HepG2 (cell line): ENCODE data around the gene LINGO1. TPM values are rescaled to one million over a fixed set of nuclear protein-coding genes. Genes with fewer than 3 reads are reported as not detected.

Source experiments
- ATAC-seq: fragments of 200-7000 bp; cut with Tn5 transposase; 3 replicates; pipeline ENCODE4 v1.9.1; 2020; ENCODE audit warnings: mild to moderate bottlenecking, moderate library complexity
- BruUV-seq: library from RNA; stranded (reverse); fragments of 400-500 nt; replicated peaks from 2 replicates; lab custom pipeline; 2021; lab: Mats Ljungman, UMichigan
- CTCF ChIA-PET: fragments of 300-600 bp; formaldehyde crosslinking; extraction: SDS; loops from one replicate; lab custom pipeline; 2021; ENCODE audit warnings: low total read pairs, inconsistent platforms, low intra/inter-chr PET ratio; lab: Yijun Ruan, JAX
- POLR2A ChIA-PET: fragments of 350-600 bp; sonication (Branson Sonifier 250); formaldehyde crosslinking; loops from one replicate; lab custom pipeline; 2020; ENCODE audit warnings: antibody characterized with exemption, inconsistent platforms; lab: Yijun Ruan, JAX
- DNase-seq: peaks from one replicate; pipeline ENCODE4 v3.0.0-alpha.2; 2015; ENCODE audit warnings: low spot score
- FAIRE-seq: peaks from 3 replicates; lab custom pipeline; 2011; peaks lifted over from hg19 to GRCh38; lab: Jason Lieb, UNC
- H2AFZ ChIP-seq: one replicate; pipeline ENCODE4 v1.6.1; 2011; ENCODE audit warnings: low read length, inconsistent platforms
- H3K27ac ChIP-seq: fragments of 300-600 bp; 3 replicates; pipeline ENCODE4 v1.8.0; 2011; ENCODE audit warnings: mixed run types, mild to moderate bottlenecking, mixed read lengths, low read length, inconsistent platforms; ENCODE audit not compliant: insufficient read depth; ENCODE audit errors: extremely low read length
- H3K27me3 ChIP-seq, 2 experiments: fragments of 200-600 bp in 1 of 2; 2 replicates in 1 of 2; 3 replicates in 1 of 2; pipeline versions ENCODE4 v1.6.0 to v1.8.0; 2011; ENCODE audit warnings: low read length in 2 of 2, mild to moderate bottlenecking in 2 of 2, moderate library complexity in 2 of 2, inconsistent platforms in 1 of 2; ENCODE audit not compliant: insufficient read depth in 2 of 2, control insufficient read depth in 1 of 2
- H3K36me3 ChIP-seq, 2 experiments: fragments of 200-600 bp in 1 of 2; replicated peaks in 1 of 2; 2 replicates in 1 of 2; 3 replicates in 1 of 2; pipeline versions ENCODE4 v1.5.1 to v1.8.0; 2011; ENCODE audit warnings: low read length in 2 of 2, inconsistent platforms in 1 of 2; ENCODE audit not compliant: insufficient read depth in 2 of 2, control insufficient read depth in 1 of 2
- H3K4me1 ChIP-seq: 2 replicates; pipeline ENCODE4 v1.5.1; 2012; ENCODE audit warnings: low read length, inconsistent platforms; ENCODE audit not compliant: insufficient read depth
- H3K4me2 ChIP-seq: 2 replicates; pipeline ENCODE4 v1.6.0; 2011; ENCODE audit warnings: low read depth, low read length, inconsistent platforms
- H3K4me3 ChIP-seq, 3 experiments: fragments of 200-600 bp in 1 of 3; sonication (generic), shearing (Covaris generic) in 1 of 3; replicated peaks in 1 of 3; 2 replicates each; pipeline ENCODE4 v1.5.1; 2011 to 2016; ENCODE audit warnings: low read length in 3 of 3, inconsistent platforms in 2 of 3, low read depth in 2 of 3, mild to moderate bottlenecking in 2 of 3, control low read depth in 1 of 3, mixed read lengths in 1 of 3; ENCODE audit not compliant: insufficient read depth in 1 of 3
- H3K79me2 ChIP-seq: one replicate; pipeline ENCODE4 v1.6.1; 2011; ENCODE audit warnings: low read length, inconsistent platforms; ENCODE audit not compliant: insufficient read depth
- H3K9ac ChIP-seq: 2 replicates; pipeline ENCODE4 v1.6.0; 2011; ENCODE audit warnings: mild to moderate bottlenecking, low read depth, low read length, inconsistent platforms; ENCODE audit not compliant: insufficient read depth
- H3K9me3 ChIP-seq: 2 replicates; pipeline ENCODE4 v1.5.1; 2012; ENCODE audit warnings: mild to moderate bottlenecking, low read length
- H4K20me1 ChIP-seq: 2 replicates; pipeline ENCODE4 v1.6.0; 2011; ENCODE audit warnings: inconsistent platforms, mild to moderate bottlenecking, low read length, moderate library complexity; ENCODE audit not compliant: insufficient read depth
- CBFB ChIP-seq: sonication (generic); formaldehyde crosslinking; IDR thresholded peaks from 2 replicates; pipeline ENCODE4 v1.4.0; 2020; ENCODE audit warnings: missing genetic modification reagents
- ETV6 ChIP-seq: sonication (generic); formaldehyde crosslinking; conservative IDR thresholded peaks from 2 replicates; pipeline ENCODE4 v1.4.0; 2020; ENCODE audit warnings: missing genetic modification reagents
- KLF16 ChIP-seq, 2 experiments: sonication (generic) in 1 of 2; formaldehyde crosslinking in 1 of 2; IDR thresholded peaks; 2 replicates each; pipeline versions ENCODE4 v1.6.1 to v1.8.0; 2016 to 2023; ENCODE audit warnings: missing genetic modification reagents in 2 of 2, missing compliant biosample characterization in 1 of 2
- POLR2A ChIP-seq, 2 experiments: IDR thresholded peaks; 2 replicates each; pipeline ENCODE4 v1.6.1; 2011; ENCODE audit warnings: low read depth in 2 of 2, low read length in 2 of 2, mild to moderate bottlenecking in 1 of 2, moderate library complexity in 1 of 2; ENCODE audit not compliant: insufficient read depth in 1 of 2
- RNF2 ChIP-seq: fragments of 450-650 bp; conservative IDR thresholded peaks from 2 replicates; pipeline ENCODE4 v1.6.1; 2016; ENCODE audit warnings: low read depth
- SIX1 ChIP-seq: sonication (generic); formaldehyde crosslinking; IDR thresholded peaks from 2 replicates; pipeline ENCODE4 v1.4.0; 2020; ENCODE audit warnings: missing genetic modification reagents, borderline replicate concordance
- SMARCE1 ChIP-seq: fragments of 450-650 bp; IDR thresholded peaks from 2 replicates; pipeline ENCODE4 v1.6.1; 2017; ENCODE audit warnings: borderline replicate concordance
- SP5 ChIP-seq: IDR thresholded peaks from 2 replicates; pipeline ENCODE4 v1.6.1; 2016; ENCODE audit warnings: low read depth, borderline replicate concordance
- ZC3H13 ChIP-seq: sonication (generic); formaldehyde crosslinking; IDR thresholded peaks from 2 replicates; pipeline ENCODE4 v1.8.1; 2023; ENCODE audit warnings: mild to moderate bottlenecking, missing genetic modification reagents, moderate library complexity
- ZNF101 ChIP-seq: sonication (generic); formaldehyde crosslinking; IDR thresholded peaks from 2 replicates; pipeline ENCODE4 v1.4.0; 2020; ENCODE audit warnings: mild to moderate bottlenecking, low read depth, missing genetic modification reagents, borderline replicate concordance
- ZNF430 ChIP-seq: sonication (generic); formaldehyde crosslinking; IDR thresholded peaks from 2 replicates; pipeline ENCODE4 v1.9.0; 2021; ENCODE audit warnings: mild to moderate bottlenecking, missing genetic modification reagents
- ZNF883 ChIP-seq: sonication (generic); formaldehyde crosslinking; IDR thresholded peaks from 2 replicates; pipeline ENCODE4 v1.5.1; 2020; ENCODE audit warnings: mild to moderate bottlenecking, missing genetic modification reagents; ENCODE audit errors: not compliant biosample characterization
- WGBS: methylation state at CpG from one replicate; pipeline ENCODE4 v1.1.6; 2017; ENCODE audit warnings: low lambda C conversion rate; 5-methylcytosine and 5-hydroxymethylcytosine counted together
- in situ Hi-C: cut with HindIII; loops from 2 replicates; pipeline ENCODE4 v1.10.0; 2017; ENCODE audit warnings: low pct_unique_long_range_greater_than_20kb; ENCODE audit not compliant: extremely low pct_ligation_motif_present
- intact Hi-C: fragments of 100-400 bp; cut with micrococcal nuclease; formaldehyde crosslinking; loops from one replicate; pipeline ENCODE4 v1.10.0; 2022; ENCODE audit not compliant: unreplicated experiment
- polyA plus RNA-seq, 8 experiments: library from polyadenylated mRNA; depleted of rRNA in 3 of 8; stranded (reverse) in 7 of 8; unstranded in 1 of 8; fragments of >200 nt; fragmentation: Illumina TruSeq in 4 of 8; extraction: Trizol in 4 of 8; gene quantifications; 2 replicates each; pipeline versions ENCODE4 v1.2.1 to v1.2.3, GENCODE V29; 2011 to 2016; ENCODE audit warnings: low read depth in 4 of 8, missing spikeins in 1 of 8, mixed read lengths in 1 of 8; ENCODE audit not compliant: insufficient read depth in 1 of 8
- total RNA-seq, 5 experiments: library from RNA; depleted of rRNA; stranded (reverse); fragments of >200 nt; fragmentation: Illumina TruSeq; extraction: Trizol; gene quantifications; 2 replicates each; pipeline ENCODE4 v1.2.3, GENCODE V29; 2016; ENCODE audit warnings: low read depth in 1 of 5
- TF ChIP-seq, protein P1 (sequence below): sonication (generic); formaldehyde crosslinking; IDR thresholded peaks from 2 replicates; pipeline ENCODE4 v1.5.0; 2020; ENCODE audit warnings: mild to moderate bottlenecking, missing genetic modification reagents
- TF ChIP-seq, protein P2 (sequence below): sonication (generic); formaldehyde crosslinking; IDR thresholded peaks from 2 replicates; pipeline ENCODE4 v1.5.0; 2020; ENCODE audit warnings: mild to moderate bottlenecking, missing genetic modification reagents, moderate library complexity
- TF ChIP-seq, protein P3 (sequence below): sonication (generic); formaldehyde crosslinking; IDR thresholded peaks from 2 replicates; pipeline ENCODE4 v1.4.0; 2020; ENCODE audit warnings: missing genetic modification reagents
- TF ChIP-seq, protein P4 (sequence below): sonication (generic); formaldehyde crosslinking; IDR thresholded peaks from 2 replicates; pipeline ENCODE4 v1.5.1; 2020; ENCODE audit warnings: missing genetic modification reagents, mild to moderate bottlenecking, borderline replicate concordance

LINGO1 gene
- total and polyA plus RNA-seq, 2 of the 13 experiments (the other 11 are each of a cell fraction or from before 2014, with no cell fraction given): 0.07 TPM; not detected in 1

DNA sequence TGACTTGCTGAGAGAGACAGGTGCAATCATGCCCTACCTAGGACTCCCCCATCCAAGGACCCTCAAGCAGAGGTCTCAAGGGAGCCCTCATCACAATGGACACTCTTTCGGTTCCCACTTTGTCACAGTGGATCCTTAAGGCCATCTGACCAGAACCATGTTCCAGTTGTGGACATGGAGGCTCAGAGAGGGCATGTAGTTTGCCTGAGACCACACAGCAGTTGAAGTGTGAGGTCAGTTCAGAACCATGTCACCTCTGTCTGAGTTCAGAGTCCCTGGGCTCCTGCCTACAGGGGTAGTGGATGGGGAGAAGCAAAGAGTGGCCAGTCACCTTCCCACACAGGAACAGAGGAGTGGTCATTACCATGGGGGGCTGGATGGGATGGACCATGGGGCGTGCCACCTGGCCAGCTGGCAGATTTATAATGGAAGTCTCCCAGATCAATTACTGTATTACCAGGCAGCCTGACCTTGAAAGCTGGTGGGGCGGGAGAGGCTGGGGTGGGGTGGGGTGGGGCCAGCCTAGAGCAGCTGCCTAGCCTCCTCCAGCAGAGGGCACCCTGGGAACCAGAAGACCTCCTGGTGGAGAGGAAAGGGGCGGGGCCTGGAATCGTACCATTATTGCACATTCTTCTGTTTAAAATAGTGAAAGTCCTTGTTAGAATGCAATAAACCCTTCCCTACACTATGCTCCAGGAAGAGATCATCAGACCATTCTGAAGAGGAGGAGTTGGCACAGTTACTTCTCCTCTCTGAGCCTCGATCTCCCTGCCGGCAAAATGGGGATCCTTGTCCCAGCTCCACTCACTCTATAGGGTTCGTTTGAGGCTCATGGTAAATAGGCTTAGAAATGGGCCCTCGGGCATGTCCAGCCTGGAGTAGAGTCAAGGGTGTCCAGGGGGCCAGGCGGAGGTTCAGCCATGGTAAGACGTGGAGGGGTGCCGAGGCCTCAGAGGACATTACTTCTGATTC is 26.9 kb upstream of the LINGO1 start:
- CTCF ChIA-PET: interaction anchor here (0.7 to 1.7 kb wide), 3 partner anchors 25 to 162 kb away, joined by 4 to 6 read pairs (median 6); no protein-coding TSS in a partner anchor
- TF ChIP-seq SIX1 (CRISPR knock-in tag) (no peak), ZNF430 (no peak), POLR2A (IDR thresholded peaks at IDR 0.05; ENCODE audit: insufficient read depth in 1 of 2, low read depth in 2 of 2, low read length in 2 of 2) (no peak), ZC3H13 (no peak), RNF2 (no peak), KLF16 (CRISPR knock-in tag; IDR thresholded peaks at IDR 0.05) (no peak), ZNF883 (CRISPR knock-in tag) (no peak), ZNF101 (CRISPR knock-in tag) (no peak), SMARCE1 (no peak), CBFB (CRISPR knock-in tag) (no peak), SP5 (CRISPR knock-in tag) (0 out of 2 replicates have a peak, but pooled peaks have one; percentile 11), ETV6 (CRISPR knock-in tag) (no peak)
- TF ChIP-seq, protein P1, sequence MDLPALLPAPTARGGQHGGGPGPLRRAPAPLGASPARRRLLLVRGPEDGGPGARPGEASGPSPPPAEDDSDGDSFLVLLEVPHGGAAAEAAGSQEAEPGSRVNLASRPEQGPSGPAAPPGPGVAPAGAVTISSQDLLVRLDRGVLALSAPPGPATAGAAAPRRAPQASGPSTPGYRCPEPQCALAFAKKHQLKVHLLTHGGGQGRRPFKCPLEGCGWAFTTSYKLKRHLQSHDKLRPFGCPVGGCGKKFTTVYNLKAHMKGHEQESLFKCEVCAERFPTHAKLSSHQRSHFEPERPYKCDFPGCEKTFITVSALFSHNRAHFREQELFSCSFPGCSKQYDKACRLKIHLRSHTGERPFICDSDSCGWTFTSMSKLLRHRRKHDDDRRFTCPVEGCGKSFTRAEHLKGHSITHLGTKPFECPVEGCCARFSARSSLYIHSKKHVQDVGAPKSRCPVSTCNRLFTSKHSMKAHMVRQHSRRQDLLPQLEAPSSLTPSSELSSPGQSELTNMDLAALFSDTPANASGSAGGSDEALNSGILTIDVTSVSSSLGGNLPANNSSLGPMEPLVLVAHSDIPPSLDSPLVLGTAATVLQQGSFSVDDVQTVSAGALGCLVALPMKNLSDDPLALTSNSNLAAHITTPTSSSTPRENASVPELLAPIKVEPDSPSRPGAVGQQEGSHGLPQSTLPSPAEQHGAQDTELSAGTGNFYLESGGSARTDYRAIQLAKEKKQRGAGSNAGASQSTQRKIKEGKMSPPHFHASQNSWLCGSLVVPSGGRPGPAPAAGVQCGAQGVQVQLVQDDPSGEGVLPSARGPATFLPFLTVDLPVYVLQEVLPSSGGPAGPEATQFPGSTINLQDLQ (CRISPR knock-in tag): no peak
- TF ChIP-seq, protein P2, sequence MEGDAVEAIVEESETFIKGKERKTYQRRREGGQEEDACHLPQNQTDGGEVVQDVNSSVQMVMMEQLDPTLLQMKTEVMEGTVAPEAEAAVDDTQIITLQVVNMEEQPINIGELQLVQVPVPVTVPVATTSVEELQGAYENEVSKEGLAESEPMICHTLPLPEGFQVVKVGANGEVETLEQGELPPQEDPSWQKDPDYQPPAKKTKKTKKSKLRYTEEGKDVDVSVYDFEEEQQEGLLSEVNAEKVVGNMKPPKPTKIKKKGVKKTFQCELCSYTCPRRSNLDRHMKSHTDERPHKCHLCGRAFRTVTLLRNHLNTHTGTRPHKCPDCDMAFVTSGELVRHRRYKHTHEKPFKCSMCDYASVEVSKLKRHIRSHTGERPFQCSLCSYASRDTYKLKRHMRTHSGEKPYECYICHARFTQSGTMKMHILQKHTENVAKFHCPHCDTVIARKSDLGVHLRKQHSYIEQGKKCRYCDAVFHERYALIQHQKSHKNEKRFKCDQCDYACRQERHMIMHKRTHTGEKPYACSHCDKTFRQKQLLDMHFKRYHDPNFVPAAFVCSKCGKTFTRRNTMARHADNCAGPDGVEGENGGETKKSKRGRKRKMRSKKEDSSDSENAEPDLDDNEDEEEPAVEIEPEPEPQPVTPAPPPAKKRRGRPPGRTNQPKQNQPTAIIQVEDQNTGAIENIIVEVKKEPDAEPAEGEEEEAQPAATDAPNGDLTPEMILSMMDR (CRISPR knock-in tag): peak; percentile 51
- TF ChIP-seq, protein P3, sequence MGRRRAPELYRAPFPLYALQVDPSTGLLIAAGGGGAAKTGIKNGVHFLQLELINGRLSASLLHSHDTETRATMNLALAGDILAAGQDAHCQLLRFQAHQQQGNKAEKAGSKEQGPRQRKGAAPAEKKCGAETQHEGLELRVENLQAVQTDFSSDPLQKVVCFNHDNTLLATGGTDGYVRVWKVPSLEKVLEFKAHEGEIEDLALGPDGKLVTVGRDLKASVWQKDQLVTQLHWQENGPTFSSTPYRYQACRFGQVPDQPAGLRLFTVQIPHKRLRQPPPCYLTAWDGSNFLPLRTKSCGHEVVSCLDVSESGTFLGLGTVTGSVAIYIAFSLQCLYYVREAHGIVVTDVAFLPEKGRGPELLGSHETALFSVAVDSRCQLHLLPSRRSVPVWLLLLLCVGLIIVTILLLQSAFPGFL (CRISPR knock-in tag): no peak
- TF ChIP-seq, protein P4, sequence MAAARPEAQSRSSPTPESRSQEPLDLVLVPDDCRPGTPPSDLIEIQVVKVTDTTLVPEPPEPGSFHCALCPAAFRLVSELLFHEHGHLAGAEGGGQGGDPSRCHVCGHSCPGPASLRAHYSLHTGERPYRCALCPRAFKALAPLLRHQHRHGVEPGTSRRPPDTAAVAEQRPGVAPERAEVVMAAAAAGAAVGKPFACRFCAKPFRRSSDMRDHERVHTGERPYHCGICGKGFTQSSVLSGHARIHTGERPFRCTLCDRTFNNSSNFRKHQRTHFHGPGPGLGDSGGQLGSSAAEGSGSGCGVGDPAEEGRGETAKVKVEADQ: no peak

More for the DNA sequence above, 26.9 kb upstream of the LINGO1 start:
- H3K9me3 ChIP-seq: no peaks in the 10 kb centered on the region
- no peak overlapping the region for H3K9ac ChIP-seq
- no peaks in the 10 kb centered on the region for H3K79me2 ChIP-seq
- no peaks in the 10 kb centered on the region for H3K36me3 ChIP-seq
- H4K20me1 ChIP-seq: no peaks in the 10 kb centered on the region
- intact Hi-C loops: loop anchor here (2.0 kb wide), 1 partner anchor 161 kb away; no protein-coding TSS in a partner anchor
- H2AFZ ChIP-seq: no peak overlapping the region
- H3K27me3 ChIP-seq: peaks cover 3 to 14% of the 10 kb centered on the region in 2 experiments
- peak; percentile 70 for ATAC-seq
- in situ Hi-C loops: no loop called here
- peak; percentile 74 for DNase-seq
- no peak for FAIRE-seq
- H3K27ac ChIP-seq: no peak overlapping the region
- POLR2A ChIA-PET: no interaction called here
- H3K4me1 ChIP-seq: no peaks in the 10 kb centered on the region
- H3K4me3 ChIP-seq: no peak overlapping the region
- peak overlapping the region; percentile 41; the same call in 1 of the 2 replicates for H3K4me2 ChIP-seq
- 37% methylated on average over 7 of the region's 12 CpGs for WGBS
- no TSS peak for BruUV-seq
